HepG2 (cell line): Measurements from ENCODE around the gene CUTC. TPM values are rescaled to one million over a fixed set of nuclear protein-coding genes. Genes with fewer than 3 reads are reported as not detected.

Experiments used
- ASH2L ChIP-seq: fragments of 300-600, 200-600 bp; sonication (generic); IDR thresholded peaks from 2 replicates; pipeline ENCODE4 v1.7.0; 2017; ENCODE audit warnings: low read depth, mild to moderate bottlenecking, moderate library complexity, mixed read lengths, low read length; ENCODE audit not compliant: insufficient read length
- GTF2F1 ChIP-seq: fragments of 150-350 bp; IDR thresholded peaks from 2 replicates; pipeline ENCODE4 v1.6.1; 2014; ENCODE audit warnings: low read length
- HDAC2 ChIP-seq: sonication (generic); formaldehyde crosslinking; IDR thresholded peaks from 2 replicates; pipeline ENCODE4 v1.4.0; 2020; ENCODE audit warnings: missing genetic modification reagents
- HNRNPH1 ChIP-seq: fragments of 200-400 bp; formaldehyde crosslinking; optimal IDR thresholded peaks from 2 replicates; pipeline ENCODE3; 2017; ENCODE audit warnings: mild to moderate bottlenecking, low read depth, low read length
- KLF16 ChIP-seq, 2 experiments: sonication (generic) in 1 of 2; formaldehyde crosslinking in 1 of 2; IDR thresholded peaks; 2 replicates each; pipeline versions ENCODE4 v1.6.1 to v1.8.0; 2016 to 2023; ENCODE audit warnings: missing genetic modification reagents in 2 of 2, missing compliant biosample characterization in 1 of 2
- NFIC ChIP-seq: IDR thresholded peaks from 2 replicates; pipeline ENCODE4 v1.6.1; 2012; ENCODE audit warnings: mild to moderate bottlenecking, low read length, inconsistent platforms
- NFYB ChIP-seq: sonication (generic); formaldehyde crosslinking; IDR thresholded peaks from 2 replicates; pipeline ENCODE4 v1.4.0; 2020; ENCODE audit warnings: missing genetic modification reagents
- PHF8 ChIP-seq: sonication (generic); formaldehyde crosslinking; IDR thresholded peaks from 2 replicates; pipeline ENCODE4 v1.5.0; 2020; ENCODE audit warnings: missing genetic modification reagents
- PLRG1 ChIP-seq: fragments of 450-650 bp; conservative IDR thresholded peaks from 2 replicates; pipeline ENCODE4 v1.6.1; 2016
- RFX5 ChIP-seq: IDR thresholded peaks from 2 replicates; pipeline ENCODE4 v1.6.1; 2011; ENCODE audit warnings: low read depth, low read length, improper control_type of control experiment
- STAT5B ChIP-seq: sonication (generic); formaldehyde crosslinking; IDR thresholded peaks from 2 replicates; pipeline ENCODE4 v1.4.0; 2020; ENCODE audit warnings: missing genetic modification reagents
- TCF7L2 ChIP-seq: IDR thresholded peaks from 2 replicates; pipeline ENCODE4 v1.6.1; 2011; ENCODE audit warnings: mild to moderate bottlenecking, low read depth, low read length, moderate library complexity
- XBP1 ChIP-seq: sonication (generic); formaldehyde crosslinking; IDR thresholded peaks from 2 replicates; pipeline ENCODE4 v1.5.0; 2020; ENCODE audit warnings: missing genetic modification reagents
- YY1 ChIP-seq: IDR thresholded peaks from 2 replicates; pipeline ENCODE4 v1.6.1; 2011; ENCODE audit warnings: low read length, low read depth, moderate library complexity, mild to moderate bottlenecking; ENCODE audit not compliant: insufficient read depth, insufficient replicate concordance
- ZNF326 ChIP-seq: sonication (generic); formaldehyde crosslinking; IDR thresholded peaks from 2 replicates; pipeline ENCODE4 v1.4.0; 2020; ENCODE audit warnings: missing genetic modification reagents, borderline replicate concordance
- ZNF672 ChIP-seq: sonication (generic); formaldehyde crosslinking; IDR thresholded peaks from 2 replicates; pipeline ENCODE4 v1.8.1; 2022; ENCODE audit warnings: missing genetic modification reagents
- ZSCAN9 ChIP-seq: IDR thresholded peaks from 2 replicates; pipeline ENCODE4 v1.6.1; 2016; ENCODE audit warnings: borderline replicate concordance
- polyA plus RNA-seq, 8 experiments: library from polyadenylated mRNA; depleted of rRNA in 3 of 8; stranded (reverse) in 7 of 8; unstranded in 1 of 8; fragments of >200 nt; fragmentation: Illumina TruSeq in 4 of 8; extraction: Trizol in 4 of 8; gene quantifications; 2 replicates each; pipeline versions ENCODE4 v1.2.1 to v1.2.3, GENCODE V29; 2011 to 2016; ENCODE audit warnings: low read depth in 4 of 8, missing spikeins in 1 of 8, mixed read lengths in 1 of 8; ENCODE audit not compliant: insufficient read depth in 1 of 8
- total RNA-seq, 5 experiments: library from RNA; depleted of rRNA; stranded (reverse); fragments of >200 nt; fragmentation: Illumina TruSeq; extraction: Trizol; gene quantifications; 2 replicates each; pipeline ENCODE4 v1.2.3, GENCODE V29; 2016; ENCODE audit warnings: low read depth in 1 of 5
- TF ChIP-seq, protein P1 (sequence below): IDR thresholded peaks from 2 replicates; pipeline ENCODE4 v1.6.1; 2016; ENCODE audit warnings: control low read depth
- TF ChIP-seq, protein P2 (sequence below): sonication (generic); formaldehyde crosslinking; conservative IDR thresholded peaks from 2 replicates; pipeline ENCODE4 v1.8.1; 2023; ENCODE audit warnings: missing genetic modification reagents
- TF ChIP-seq, protein P3 (sequence below): sonication (generic); formaldehyde crosslinking; IDR thresholded peaks from 2 replicates; pipeline ENCODE4 v1.5.1; 2020; ENCODE audit warnings: missing genetic modification reagents, mild to moderate bottlenecking, borderline replicate concordance
- TF ChIP-seq, protein P4 (sequence below): sonication (generic); formaldehyde crosslinking; IDR thresholded peaks from 2 replicates; pipeline ENCODE4 v1.8.0; 2022; ENCODE audit warnings: mild to moderate bottlenecking, missing genetic modification reagents, borderline replicate concordance
- TF ChIP-seq, protein P5 (sequence below): sonication (generic); formaldehyde crosslinking; IDR thresholded peaks from 2 replicates; pipeline ENCODE4 v1.4.0; 2020; ENCODE audit warnings: low read depth, mild to moderate bottlenecking, missing genetic modification reagents
- TF ChIP-seq, protein P6 (sequence below): sonication (generic); formaldehyde crosslinking; IDR thresholded peaks from 2 replicates; pipeline ENCODE4 v1.5.1; 2020; ENCODE audit warnings: missing genetic modification reagents, mild to moderate bottlenecking, borderline replicate concordance

CUTC gene
- total and polyA plus RNA-seq, 2 of the 13 experiments (the other 11 are each of a cell fraction or from before 2014, with no cell fraction given): 22.3 to 25.8 TPM

DNA sequence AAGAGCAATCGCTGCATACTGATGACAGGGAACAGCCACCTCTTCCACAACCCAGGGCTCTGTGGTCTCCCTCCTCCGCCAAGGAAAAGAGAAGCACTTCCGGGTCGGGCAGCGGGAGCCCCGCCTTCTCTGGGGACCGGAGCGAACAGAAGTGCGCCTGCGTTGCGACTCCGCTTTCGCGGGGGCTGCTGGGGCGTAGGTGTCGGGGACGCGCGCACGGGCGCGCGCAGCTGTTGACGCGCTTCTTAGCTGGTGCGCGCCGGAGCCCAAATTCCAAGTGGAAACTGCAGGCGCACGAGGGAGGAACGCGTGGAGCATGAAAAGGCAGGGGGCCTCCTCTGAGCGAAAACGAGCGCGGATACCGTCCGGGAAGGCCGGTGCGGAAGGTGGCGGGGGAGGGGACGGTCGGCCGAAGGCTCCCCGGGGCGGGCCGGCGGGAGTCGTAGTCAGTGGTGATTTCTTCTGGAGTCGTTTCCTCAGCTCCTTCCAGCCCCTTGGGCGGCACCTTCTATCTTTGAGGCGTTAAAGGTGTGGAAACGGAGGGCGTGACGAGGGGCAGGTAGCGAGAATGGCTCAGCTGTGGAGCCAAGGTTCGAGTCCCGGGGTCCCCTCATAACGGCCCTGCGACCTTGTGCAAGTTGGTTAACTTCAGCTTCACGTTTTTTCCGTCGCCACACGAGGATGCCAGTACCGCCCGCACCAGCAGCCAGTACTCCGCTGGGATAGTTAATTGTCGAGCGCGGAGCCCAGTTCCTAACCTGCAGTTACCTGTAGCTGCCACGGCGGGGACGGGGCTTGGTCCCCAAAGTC, at the start of gene CUTC, which contains the start of gene COX15 (continued):
- TF ChIP-seq YY1 (peak; percentile 56), RFX5 (no peak), STAT5B (no peak), NFIC (no peak), ASH2L (peak; percentile 91), HDAC2 (CRISPR knock-in tag) (peak; percentile 55), GTF2F1 (no peak), KLF16 (CRISPR knock-in tag; IDR thresholded peaks at IDR 0.05) (peak in 1 of 2 experiments; percentile 83; a peak in 3 of 4 replicates), ZSCAN9 (peak; percentile 17; the same call in 1 of the 2 replicates), TCF7L2 (no peak), PLRG1 (no peak), PHF8 (CRISPR knock-in tag) (peak; percentile 79), NFYB (CRISPR knock-in tag) (0 out of 2 replicates have a peak, but pooled peaks have one; percentile 22), XBP1 (CRISPR knock-in tag) (no peak), HNRNPH1 (no peak), ZNF326 (CRISPR knock-in tag) (no peak), ZNF672 (CRISPR knock-in tag) (no peak)
- TF ChIP-seq, protein P1, sequence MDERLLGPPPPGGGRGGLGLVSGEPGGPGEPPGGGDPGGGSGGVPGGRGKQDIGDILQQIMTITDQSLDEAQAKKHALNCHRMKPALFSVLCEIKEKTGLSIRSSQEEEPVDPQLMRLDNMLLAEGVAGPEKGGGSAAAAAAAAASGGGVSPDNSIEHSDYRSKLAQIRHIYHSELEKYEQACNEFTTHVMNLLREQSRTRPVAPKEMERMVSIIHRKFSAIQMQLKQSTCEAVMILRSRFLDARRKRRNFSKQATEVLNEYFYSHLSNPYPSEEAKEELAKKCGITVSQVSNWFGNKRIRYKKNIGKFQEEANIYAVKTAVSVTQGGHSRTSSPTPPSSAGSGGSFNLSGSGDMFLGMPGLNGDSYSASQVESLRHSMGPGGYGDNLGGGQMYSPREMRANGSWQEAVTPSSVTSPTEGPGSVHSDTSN (CRISPR knock-in tag): no peak
- TF ChIP-seq, protein P2, sequence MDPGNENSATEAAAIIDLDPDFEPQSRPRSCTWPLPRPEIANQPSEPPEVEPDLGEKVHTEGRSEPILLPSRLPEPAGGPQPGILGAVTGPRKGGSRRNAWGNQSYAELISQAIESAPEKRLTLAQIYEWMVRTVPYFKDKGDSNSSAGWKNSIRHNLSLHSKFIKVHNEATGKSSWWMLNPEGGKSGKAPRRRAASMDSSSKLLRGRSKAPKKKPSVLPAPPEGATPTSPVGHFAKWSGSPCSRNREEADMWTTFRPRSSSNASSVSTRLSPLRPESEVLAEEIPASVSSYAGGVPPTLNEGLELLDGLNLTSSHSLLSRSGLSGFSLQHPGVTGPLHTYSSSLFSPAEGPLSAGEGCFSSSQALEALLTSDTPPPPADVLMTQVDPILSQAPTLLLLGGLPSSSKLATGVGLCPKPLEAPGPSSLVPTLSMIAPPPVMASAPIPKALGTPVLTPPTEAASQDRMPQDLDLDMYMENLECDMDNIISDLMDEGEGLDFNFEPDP: no peak
- TF ChIP-seq, protein P3, sequence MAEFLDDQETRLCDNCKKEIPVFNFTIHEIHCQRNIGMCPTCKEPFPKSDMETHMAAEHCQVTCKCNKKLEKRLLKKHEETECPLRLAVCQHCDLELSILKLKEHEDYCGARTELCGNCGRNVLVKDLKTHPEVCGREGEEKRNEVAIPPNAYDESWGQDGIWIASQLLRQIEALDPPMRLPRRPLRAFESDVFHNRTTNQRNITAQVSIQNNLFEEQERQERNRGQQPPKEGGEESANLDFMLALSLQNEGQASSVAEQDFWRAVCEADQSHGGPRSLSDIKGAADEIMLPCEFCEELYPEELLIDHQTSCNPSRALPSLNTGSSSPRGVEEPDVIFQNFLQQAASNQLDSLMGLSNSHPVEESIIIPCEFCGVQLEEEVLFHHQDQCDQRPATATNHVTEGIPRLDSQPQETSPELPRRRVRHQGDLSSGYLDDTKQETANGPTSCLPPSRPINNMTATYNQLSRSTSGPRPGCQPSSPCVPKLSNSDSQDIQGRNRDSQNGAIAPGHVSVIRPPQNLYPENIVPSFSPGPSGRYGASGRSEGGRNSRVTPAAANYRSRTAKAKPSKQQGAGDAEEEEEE (CRISPR knock-in tag): peak; percentile 36; the same call in 1 of the 2 replicates
- TF ChIP-seq, protein P4, sequence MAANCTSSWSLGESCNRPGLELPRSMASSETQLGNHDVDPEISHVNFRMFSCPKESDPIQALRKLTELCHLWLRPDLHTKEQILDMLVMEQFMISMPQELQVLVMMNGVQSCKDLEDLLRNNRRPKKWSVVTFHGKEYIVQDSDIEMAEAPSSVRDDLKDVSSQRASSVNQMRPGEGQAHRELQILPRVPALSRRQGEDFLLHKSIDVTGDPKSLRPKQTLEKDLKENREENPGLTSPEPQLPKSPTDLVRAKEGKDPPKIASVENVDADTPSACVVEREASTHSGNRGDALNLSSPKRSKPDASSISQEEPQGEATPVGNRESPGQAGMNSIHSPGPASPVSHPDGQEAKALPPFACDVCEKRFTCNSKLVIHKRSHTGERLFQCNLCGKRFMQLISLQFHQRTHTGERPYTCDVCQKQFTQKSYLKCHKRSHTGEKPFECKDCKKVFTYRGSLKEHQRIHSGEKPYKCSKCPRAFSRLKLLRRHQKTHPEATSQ (CRISPR knock-in tag): peak; percentile 75
- TF ChIP-seq, protein P5, sequence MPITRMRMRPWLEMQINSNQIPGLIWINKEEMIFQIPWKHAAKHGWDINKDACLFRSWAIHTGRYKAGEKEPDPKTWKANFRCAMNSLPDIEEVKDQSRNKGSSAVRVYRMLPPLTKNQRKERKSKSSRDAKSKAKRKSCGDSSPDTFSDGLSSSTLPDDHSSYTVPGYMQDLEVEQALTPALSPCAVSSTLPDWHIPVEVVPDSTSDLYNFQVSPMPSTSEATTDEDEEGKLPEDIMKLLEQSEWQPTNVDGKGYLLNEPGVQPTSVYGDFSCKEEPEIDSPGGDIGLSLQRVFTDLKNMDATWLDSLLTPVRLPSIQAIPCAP: no peak
- TF ChIP-seq, protein P6, sequence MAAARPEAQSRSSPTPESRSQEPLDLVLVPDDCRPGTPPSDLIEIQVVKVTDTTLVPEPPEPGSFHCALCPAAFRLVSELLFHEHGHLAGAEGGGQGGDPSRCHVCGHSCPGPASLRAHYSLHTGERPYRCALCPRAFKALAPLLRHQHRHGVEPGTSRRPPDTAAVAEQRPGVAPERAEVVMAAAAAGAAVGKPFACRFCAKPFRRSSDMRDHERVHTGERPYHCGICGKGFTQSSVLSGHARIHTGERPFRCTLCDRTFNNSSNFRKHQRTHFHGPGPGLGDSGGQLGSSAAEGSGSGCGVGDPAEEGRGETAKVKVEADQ: peak; percentile 57; the same call in 1 of the 2 replicates
